ENCODE results near the gene DAB2.

- TF ChIP-seq CTCF (IDR thresholded peaks at IDR 0.05; ENCODE audit: low read depth, low read length, poor library complexity, severe bottlenecking) (no peak), EZH2phosphoT487 (IDR thresholded peaks at IDR 0.05; ENCODE audit: borderline replicate concordance, low read length) (no peak)
Observed at GRCh38 chr5:39356263-39356662, 68.5 kb downstream of the DAB2 start.
